GM10266 (cell line): ENCODE results near the gene PLCD4.

ENCODE experiments used
- DNase-seq: peaks from one replicate; pipeline ENCODE4 v3.0.0; 2012; ENCODE audit errors: extremely low spot score
- CTCF ChIP-seq: IDR thresholded peaks from 2 replicates; pipeline ENCODE4 v1.5.1; 2012; ENCODE audit warnings: mild to moderate bottlenecking, low read depth; ENCODE audit not compliant: control insufficient read depth, insufficient read depth; ENCODE audit errors: missing control alignments

The PLCD4 gene

GRCh38 chr2:218663901-218664300, 56.2 kb downstream of the PLCD4 start:
- no peak for DNase-seq
- no peak for TF ChIP-seq CTCF

GRCh38 chr2:218664653-218665052, 57.0 kb downstream of the PLCD4 start:
- no peak for DNase-seq
- no peak for TF ChIP-seq CTCF

- no peak for DNase-seq
- TF ChIP-seq CTCF, result no peak
These were observed 63.5 kb downstream of the PLCD4 start for GRCh38 chr2:218671097-218671653.

GRCh38 chr2:218671654-218672566, 64.2 kb downstream of the PLCD4 start, which contains the start of the genes RNF25 and STK36:
Gene RNF25, minus strand, starts transcription at chr2:218672002. Its CDS starts 32 bp downstream, at chr2:218671970.
Gene STK36, plus strand, starts transcription at chr2:218672086. Its CDS starts 744 bp downstream, at chr2:218672830.
- DNase-seq, result peak; percentile 86
- no peak for TF ChIP-seq CTCF

GRCh38 chr2:218679119-218679518, 71.4 kb downstream of the PLCD4 start:
- DNase-seq, result no peak
- TF ChIP-seq CTCF, result no peak

- DNase-seq, result no peak
- TF ChIP-seq CTCF, result no peak
These were observed 72.4 kb downstream of the PLCD4 start for GRCh38 chr2:218680061-218680460.
